Lung (tissue), 12 donors: Measurements from ENCODE around the gene LAMA3. TPM values are rescaled to one million over a fixed set of nuclear protein-coding genes. Genes with fewer than 3 reads are reported as not detected.

Experiments
- ATAC-seq: fragments of 200-7000 bp; cut with Tn5 transposase; one replicate; pipeline ENCODE4 v1.9.1; 2020; ENCODE audit warnings: moderate number of reproducible peaks; ENCODE audit not compliant: insufficient read depth, low FRiP score
- DNase-seq, 3 donors: peaks; one replicate each; pipeline ENCODE4 v3.0.0-alpha.2; 2013 to 2017
- H3K27ac ChIP-seq, 2 donors: one replicate each; pipeline ENCODE4 v1.5.1; 2013; ENCODE audit warnings: mild to moderate bottlenecking in 2 of 2, moderate library complexity in 2 of 2, control low read depth in 1 of 2, inconsistent platforms in 1 of 2, low read depth in 1 of 2, low read length in 1 of 2
- H3K27me3 ChIP-seq, 3 donors: one replicate each; pipeline ENCODE4 v1.5.1; 2013; ENCODE audit warnings: low read length in 2 of 3; ENCODE audit not compliant: control insufficient read depth in 3 of 3, insufficient read depth in 3 of 3
- H3K36me3 ChIP-seq, 4 donors: one replicate each; pipeline ENCODE4 v1.5.1; 2013; ENCODE audit warnings: low read length in 4 of 4, mild to moderate bottlenecking in 1 of 4, moderate library complexity in 1 of 4; ENCODE audit not compliant: control insufficient read depth in 4 of 4, insufficient read depth in 4 of 4
- H3K4me1 ChIP-seq, 5 donors: one replicate each; pipeline ENCODE4 v1.5.1; 2013; ENCODE audit warnings: low read length in 5 of 5, mild to moderate bottlenecking in 2 of 5, moderate library complexity in 1 of 5; ENCODE audit not compliant: control insufficient read depth in 5 of 5, insufficient read depth in 5 of 5
- H3K4me3 ChIP-seq: one replicate; pipeline ENCODE4 v1.5.1; 2013; ENCODE audit warnings: mild to moderate bottlenecking, control low read depth, moderate library complexity
- H3K9ac ChIP-seq, 2 donors: one replicate each; pipeline ENCODE4 v1.5.1; 2013; ENCODE audit warnings: low read length in 2 of 2, control low read depth in 1 of 2; ENCODE audit not compliant: insufficient read depth in 1 of 2
- H3K9me3 ChIP-seq, 4 donors: one replicate each; pipeline ENCODE4 v1.5.1; 2013; ENCODE audit warnings: low read length in 3 of 4, mild to moderate bottlenecking in 1 of 4, moderate library complexity in 1 of 4; ENCODE audit not compliant: control insufficient read depth in 4 of 4, insufficient read depth in 3 of 4
- CTCF ChIP-seq: IDR thresholded peaks from 2 replicates; pipeline ENCODE4 v1.5.1; 2012; ENCODE audit warnings: mild to moderate bottlenecking; ENCODE audit errors: control extremely low read depth, extremely low read depth
- WGBS, 2 donors: extraction: QIAGEN DNeasy Blood & Tissue Kit; methylation state at CpG; one replicate each; pipeline ENCODE4 v1.1.7; 2013; 5-methylcytosine and 5-hydroxymethylcytosine counted together
- polyA plus RNA-seq, 2 donors: library from polyadenylated mRNA; stranded (reverse); fragments of 200-250 nt; gene quantifications; one replicate each; pipeline ENCODE4 v1.2.1, GENCODE V29; 2013
- total RNA-seq, 2 donors: library from RNA; depleted of rRNA in 1 of 2; stranded (reverse); fragments of >200 nt in 1 of 2; gene quantifications; one replicate each; pipeline ENCODE4 v1.2.1, GENCODE V29; 2014 to 2021
- donor health status: control.
- donor health status: control.
- donor health status: Bipolar disorder and iron deficiency.
- donor health status: healthy.
- donor health status: DM: yes; HTN: yes; CAD: no.

LAMA3 gene
- total and polyA plus RNA-seq, 4 donors = 14.1 to 110 (median 51.9) TPM

GRCh38 chr18:23814991-23815614 lies 125.8 kb downstream of the LAMA3 start:
- Histone ChIP-seq H3K27me3 (no peaks in the 10 kb centered on the region), H3K36me3 (peaks cover 0 to 3% (median 0%) of the 10 kb centered on the region in 4 donors), H3K4me1 (peaks cover 0 to 4% (median 0%) of the 10 kb centered on the region in 5 donors), H3K4me3 (no peak overlapping the region), H3K9me3 (no peaks in the 10 kb centered on the region), H3K9ac (no peak overlapping the region), H3K27ac (peak overlapping the region in 1 of 2 donors; percentile 12)
- TF ChIP-seq CTCF = no peak
- WGBS, 2 donors = 87 to 88% methylated on average over 7 of the region's 7 CpGs
- ATAC-seq = no peak
- DNase-seq = no peak

- Histone ChIP-seq H3K27ac (peak overlapping the region in 1 of 2 donors; percentile 26), H3K9ac (no peak overlapping the region), H3K9me3 (no peaks in the 10 kb centered on the region), H3K27me3 (no peaks in the 10 kb centered on the region), H3K4me3 (no peak overlapping the region), H3K36me3 (peaks cover 0 to 3% (median 0%) of the 10 kb centered on the region in 4 donors), H3K4me1 (peaks cover 0 to 2% (median 0%) of the 10 kb centered on the region in 5 donors)
- WGBS, 2 donors = 95 to 97% methylated on average over 6 of the region's 6 CpGs
- ATAC-seq (no peak), DNase-seq (no peak)
- no peak for TF ChIP-seq CTCF
Measured at GRCh38 chr18:23816021-23816420, 126.8 kb downstream of the LAMA3 start.

- Histone ChIP-seq H3K27me3 (no peaks in the 10 kb centered on the region), H3K4me1 (peaks cover 0 to 2% (median 0%) of the 10 kb centered on the region in 5 donors), H3K9ac (no peak overlapping the region), H3K27ac (no peak overlapping the region), H3K36me3 (peaks cover 0 to 2% (median 0%) of the 10 kb centered on the region in 4 donors), H3K9me3 (no peaks in the 10 kb centered on the region), H3K4me3 (no peak overlapping the region)
- ATAC-seq = peak; percentile 37
- no peak for TF ChIP-seq CTCF
- DNase-seq = no peak
- WGBS, 2 donors = 72 to 76% methylated on average over 4 of the region's 4 CpGs
Measured at GRCh38 chr18:23816740-23817139, 127.5 kb downstream of the LAMA3 start.
